ENCODE measurements around the gene SH2B3.
A peak's percentile ranks its signal among the peaks of the same experiment; 100 is the strongest.
"Not testable (repeated sequence)": the region's sequence is repeated elsewhere in the genome, so short reads cannot be mapped to it uniquely, and the experiment has no call there.

The SH2B3 gene

GRCh38 chr12:111393700-111394300 is 11.9 kb upstream of the SH2B3 start:
- no peak for DNase-seq (ENCODE audit: low read depth, low spot score)
- CTCF ChIA-PET = interaction anchor here (1.0 to 25.8 kb wide), 4 partner anchors 10 to 279 kb away, joined by 3 to 899 read pairs (median 6); no protein-coding TSS in a partner anchor
- no peak for TF ChIP-seq CTCF (IDR thresholded peaks at IDR 0.05; ENCODE audit: insufficient read depth, low read length, missing control alignments)
- POLR2A ChIA-PET = no interaction called here
- no peak overlapping the region for H3K4me3 ChIP-seq (ENCODE audit: low read depth, low read length)

GRCh38 chr12:111394480-111394879 is 11.2 kb upstream of the SH2B3 start:
- TF ChIP-seq CTCF (IDR thresholded peaks at IDR 0.05; ENCODE audit: insufficient read depth, low read length, missing control alignments) = no peak
- no peak for DNase-seq (ENCODE audit: low read depth, low spot score)
- POLR2A ChIA-PET = no interaction called here
- CTCF ChIA-PET = interaction anchor here (1.0 to 25.8 kb wide), 4 partner anchors 10 to 278 kb away, joined by 3 to 899 read pairs (median 38); no protein-coding TSS in a partner anchor
- H3K4me3 ChIP-seq (ENCODE audit: low read depth, low read length) = no peak overlapping the region

- ChIA-PET POLR2A (no interaction called here), CTCF (interaction anchor here (0.8 to 25.8 kb wide), 21 partner anchors 11 to 417 kb away, joined by 3 to 899 read pairs (median 17); partner anchors contain the start of genes PHETA1 and SH2B3)
- DNase-seq (ENCODE audit: low read depth, low spot score) = no peak
- TF ChIP-seq CTCF (IDR thresholded peaks at IDR 0.05; ENCODE audit: insufficient read depth, low read length, missing control alignments) = no peak
- H3K4me3 ChIP-seq (ENCODE audit: low read depth, low read length) = no peak overlapping the region
These were observed 10.2 kb upstream of the SH2B3 start for GRCh38 chr12:111395336-111396187.

GRCh38 chr12:111396271-111396670 is 9.5 kb upstream of the SH2B3 start:
- ChIA-PET POLR2A (interaction anchor here (0.5 kb wide), 1 partner anchor 465 kb away, joined by 3 read pairs; no protein-coding TSS in a partner anchor), CTCF (interaction anchor here (0.7 to 25.8 kb wide), 48 partner anchors 11 to 862 kb away, joined by 3 to 899 read pairs (median 8); partner anchors contain the start of genes PHETA1 and SH2B3)
- H3K4me3 ChIP-seq (ENCODE audit: low read depth, low read length); DNase-seq (ENCODE audit: low read depth, low spot score): not testable (repeated sequence)

- POLR2A ChIA-PET = interaction anchor here (0.5 to 0.8 kb wide), 3 partner anchors 42 to 466 kb away, joined by 3 to 4 read pairs (median 3); no protein-coding TSS in a partner anchor
- peak overlapping the region; percentile 38 for H3K4me3 ChIP-seq (ENCODE audit: low read depth, low read length)
- TF ChIP-seq CTCF (IDR thresholded peaks at IDR 0.05; ENCODE audit: insufficient read depth, low read length, missing control alignments) = peak; percentile 99
- CTCF ChIA-PET = interaction anchor here (0.6 to 25.8 kb wide), 58 partner anchors 10 to 863 kb away, joined by 3 to 899 read pairs (median 6); partner anchors contain the start of genes ACAD10, BRAP, PHETA1 and SH2B3
- DNase-seq (ENCODE audit: low read depth, low spot score) = no peak
These were observed 8.8 kb upstream of the SH2B3 start for GRCh38 chr12:111396726-111397445.

- TF ChIP-seq CTCF (IDR thresholded peaks at IDR 0.05; ENCODE audit: insufficient read depth, low read length, missing control alignments) = no peak
- POLR2A ChIA-PET = interaction anchor here (0.5 kb wide), 1 partner anchor 88 kb away, joined by 3 read pairs; no protein-coding TSS in a partner anchor
- DNase-seq (ENCODE audit: low read depth, low spot score) = no peak
These were observed 7.2 kb upstream of the SH2B3 start for GRCh38 chr12:111398530-111398929.

GRCh38 chr12:111399741-111400404 is 5.8 kb upstream of the SH2B3 start:
- POLR2A ChIA-PET; DNase-seq (ENCODE audit: low read depth, low spot score); H3K4me3 ChIP-seq (ENCODE audit: low read depth, low read length): not testable (repeated sequence)
- CTCF ChIA-PET = interaction anchor here (1.5 to 25.8 kb wide), 5 partner anchors 25 to 275 kb away, joined by 4 to 899 read pairs (median 6); no protein-coding TSS in a partner anchor

More at GRCh38 chr12:111398530-111398929, 7.2 kb upstream of the SH2B3 start:
- CTCF ChIA-PET = interaction anchor here (0.7 to 25.8 kb wide), 13 partner anchors 9 to 414 kb away, joined by 3 to 899 read pairs (median 5); no protein-coding TSS in a partner anchor
- H3K4me3 ChIP-seq (ENCODE audit: low read depth, low read length) = no peak overlapping the region

Measured in AG04449 (cell line).